GM18867 (cell line): Measurements from ENCODE around the gene OR10G3.

Experiments used
- ATAC-seq: cut with Tn5 transposase; IDR thresholded peaks from one replicate; pipeline ENCODE4 v1.9.1; 2021; ENCODE audit warnings: mild to moderate bottlenecking, moderate library complexity; ENCODE audit not compliant: unreplicated experiment

The OR10G3 gene

GRCh38 chr14:21535545-21536417, 44.1 kb downstream of the OR10G3 start:
- ATAC-seq: no peak

GRCh38 chr14:21534576-21534975, 45.3 kb downstream of the OR10G3 start:
- no peak for ATAC-seq

GRCh38 chr14:21533294-21533693, 46.6 kb downstream of the OR10G3 start:
- ATAC-seq: no peak

- no peak for ATAC-seq
Observed at GRCh38 chr14:21529515-21529914, 50.4 kb downstream of the OR10G3 start.

GRCh38 chr14:21528381-21529348, 51.2 kb downstream of the OR10G3 start:
- no peak for ATAC-seq

- no peak for ATAC-seq
Observed at GRCh38 chr14:21527318-21527679, 52.6 kb downstream of the OR10G3 start.

- no peak for ATAC-seq
Observed at GRCh38 chr14:21526672-21527317, 53.1 kb downstream of the OR10G3 start.

GRCh38 chr14:21525962-21526671, 53.8 kb downstream of the OR10G3 start, which contains the start of gene SALL2:
Gene SALL2 (minus strand): TSS chr14:21526346. CDS start chr14:21526127, 219 bp downstream.
- no peak for ATAC-seq

GRCh38 chr14:21525571-21525961, 54.3 kb downstream of the OR10G3 start:
- no peak for ATAC-seq

- ATAC-seq: no peak
Observed at GRCh38 chr14:21524575-21525490, 55.0 kb downstream of the OR10G3 start.

- no peak for ATAC-seq
Observed at GRCh38 chr14:21523203-21523602, 56.7 kb downstream of the OR10G3 start.

- no peak for ATAC-seq
Observed at GRCh38 chr14:21521501-21521900, 58.4 kb downstream of the OR10G3 start.

- no peak for ATAC-seq
Observed at GRCh38 chr14:21520767-21521166, 59.1 kb downstream of the OR10G3 start.

- no peak for ATAC-seq
Observed at GRCh38 chr14:21518725-21519124, 61.2 kb downstream of the OR10G3 start.
